Measurements from ENCODE around the gene TPST1. TPM values are rescaled to one million over a fixed set of nuclear protein-coding genes. Genes with fewer than 3 reads are reported as not detected.
A peak's percentile ranks its signal among the peaks of the same experiment; 100 is the strongest.

TPST1 gene
- total RNA-seq, 4 donors from 2014 or later: 5.2 to 20.0 (median 8.2) TPM

DNA sequence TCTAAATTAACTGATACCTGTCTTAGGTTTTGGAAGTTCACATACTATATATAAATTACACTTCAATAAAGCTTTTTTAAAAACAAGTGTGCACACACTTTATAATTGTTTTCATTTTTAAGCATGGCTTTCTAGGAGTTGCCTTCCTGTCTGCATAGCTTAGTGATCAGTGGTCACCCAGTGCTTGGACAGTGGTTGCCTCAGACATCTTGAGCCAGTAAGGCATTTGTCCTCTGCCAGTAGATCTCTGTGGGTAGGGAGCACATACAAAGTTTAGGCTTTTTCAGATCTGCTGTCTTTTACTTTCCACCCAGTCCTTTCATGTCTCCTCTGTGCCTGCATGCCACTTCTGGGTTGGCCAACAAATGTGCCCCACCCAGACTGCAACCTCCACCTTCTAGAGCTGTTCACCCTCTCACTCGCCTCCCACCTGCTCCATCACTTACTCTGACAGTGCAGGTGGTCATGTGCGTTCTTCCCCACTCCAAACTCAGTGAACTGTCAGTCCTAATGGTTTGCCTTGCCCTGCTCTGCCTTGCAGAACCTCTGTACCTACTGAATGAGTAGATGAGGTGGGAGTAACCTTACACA is 31.7 kb downstream of the TPST1 start:
- Histone ChIP-seq H3K27me3 (no peaks in the 10 kb centered on the region), H3K27ac (no peak overlapping the region), H3K36me3 (no peaks in the 10 kb centered on the region), H3K4me3 (no peak overlapping the region), H3K9me3 (no peaks in the 10 kb centered on the region), H3K4me1 (peaks cover 9% of the 10 kb centered on the region)
- WGBS: 95% methylated on average over 2 of the region's 2 CpGs
- DNase-seq (ENCODE audit: low spot score in 2 of 2): no peak
- TF ChIP-seq, protein P1, sequence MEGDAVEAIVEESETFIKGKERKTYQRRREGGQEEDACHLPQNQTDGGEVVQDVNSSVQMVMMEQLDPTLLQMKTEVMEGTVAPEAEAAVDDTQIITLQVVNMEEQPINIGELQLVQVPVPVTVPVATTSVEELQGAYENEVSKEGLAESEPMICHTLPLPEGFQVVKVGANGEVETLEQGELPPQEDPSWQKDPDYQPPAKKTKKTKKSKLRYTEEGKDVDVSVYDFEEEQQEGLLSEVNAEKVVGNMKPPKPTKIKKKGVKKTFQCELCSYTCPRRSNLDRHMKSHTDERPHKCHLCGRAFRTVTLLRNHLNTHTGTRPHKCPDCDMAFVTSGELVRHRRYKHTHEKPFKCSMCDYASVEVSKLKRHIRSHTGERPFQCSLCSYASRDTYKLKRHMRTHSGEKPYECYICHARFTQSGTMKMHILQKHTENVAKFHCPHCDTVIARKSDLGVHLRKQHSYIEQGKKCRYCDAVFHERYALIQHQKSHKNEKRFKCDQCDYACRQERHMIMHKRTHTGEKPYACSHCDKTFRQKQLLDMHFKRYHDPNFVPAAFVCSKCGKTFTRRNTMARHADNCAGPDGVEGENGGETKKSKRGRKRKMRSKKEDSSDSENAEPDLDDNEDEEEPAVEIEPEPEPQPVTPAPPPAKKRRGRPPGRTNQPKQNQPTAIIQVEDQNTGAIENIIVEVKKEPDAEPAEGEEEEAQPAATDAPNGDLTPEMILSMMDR (IDR thresholded peaks at IDR 0.05): no peak
- TF ChIP-seq EP300 (IDR thresholded peaks at IDR 0.05): no peak
- no peak for TF ChIP-seq POLR2AphosphoS5 (IDR thresholded peaks at IDR 0.05)
- TF ChIP-seq POLR2A (IDR thresholded peaks at IDR 0.05): no peak

DNA sequence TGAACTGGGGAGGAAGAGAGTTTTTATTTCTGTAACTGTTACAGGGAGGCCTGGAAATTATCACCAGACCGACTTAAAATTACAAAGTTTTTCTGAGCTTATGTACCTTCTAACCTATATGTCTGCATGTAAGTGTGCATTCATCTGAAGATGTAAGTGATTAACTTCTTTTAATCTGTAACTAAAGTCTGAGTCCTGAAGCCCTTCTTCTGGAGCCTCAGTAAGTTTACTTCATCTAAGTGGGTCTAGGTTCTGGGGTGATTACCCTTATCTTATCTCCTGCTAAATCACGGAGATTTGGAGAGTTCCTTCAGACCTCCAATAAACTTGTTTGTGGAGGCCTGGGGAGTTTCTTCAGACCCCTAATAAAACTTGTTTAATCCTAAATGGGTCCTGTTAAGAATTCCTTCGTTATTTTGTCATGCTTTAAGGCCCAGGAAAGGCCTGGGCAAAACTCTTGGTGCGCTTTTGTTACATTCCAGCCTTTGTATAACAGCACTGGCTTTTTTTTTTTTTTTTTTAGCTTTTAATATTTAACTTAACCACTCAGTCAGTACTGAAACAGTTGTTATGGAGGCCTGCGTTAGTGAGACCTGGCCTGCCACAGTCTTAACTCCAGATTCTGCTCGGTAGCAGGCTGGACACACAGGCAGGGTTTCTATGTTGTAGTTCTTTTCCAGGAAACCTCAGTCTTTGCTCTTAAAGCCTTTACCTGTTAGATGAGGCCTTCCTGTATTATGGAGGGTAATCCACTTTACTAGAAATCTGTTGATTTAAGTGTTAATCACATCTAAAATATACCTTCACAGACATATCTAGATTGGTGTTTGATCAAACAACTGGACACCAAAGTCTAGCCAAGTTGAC is 33.0 kb downstream of the TPST1 start:
- H3K9me3 ChIP-seq: no peaks in the 10 kb centered on the region
- TF ChIP-seq EP300 (IDR thresholded peaks at IDR 0.05): no peak
- no peak for TF ChIP-seq POLR2AphosphoS5 (IDR thresholded peaks at IDR 0.05)
- TF ChIP-seq, protein P1 (IDR thresholded peaks at IDR 0.05): no peak
- no peak for TF ChIP-seq POLR2A (IDR thresholded peaks at IDR 0.05)
- peaks cover 9% of the 10 kb centered on the region for H3K4me1 ChIP-seq
- no peak overlapping the region for H3K4me3 ChIP-seq
- no peaks in the 10 kb centered on the region for H3K27me3 ChIP-seq
- 69% methylated on average over 6 of the region's 6 CpGs for WGBS
- H3K27ac ChIP-seq: peak overlapping the region; percentile 24
- no peaks in the 10 kb centered on the region for H3K36me3 ChIP-seq
- no peak for DNase-seq (ENCODE audit: low spot score in 2 of 2)

DNA sequence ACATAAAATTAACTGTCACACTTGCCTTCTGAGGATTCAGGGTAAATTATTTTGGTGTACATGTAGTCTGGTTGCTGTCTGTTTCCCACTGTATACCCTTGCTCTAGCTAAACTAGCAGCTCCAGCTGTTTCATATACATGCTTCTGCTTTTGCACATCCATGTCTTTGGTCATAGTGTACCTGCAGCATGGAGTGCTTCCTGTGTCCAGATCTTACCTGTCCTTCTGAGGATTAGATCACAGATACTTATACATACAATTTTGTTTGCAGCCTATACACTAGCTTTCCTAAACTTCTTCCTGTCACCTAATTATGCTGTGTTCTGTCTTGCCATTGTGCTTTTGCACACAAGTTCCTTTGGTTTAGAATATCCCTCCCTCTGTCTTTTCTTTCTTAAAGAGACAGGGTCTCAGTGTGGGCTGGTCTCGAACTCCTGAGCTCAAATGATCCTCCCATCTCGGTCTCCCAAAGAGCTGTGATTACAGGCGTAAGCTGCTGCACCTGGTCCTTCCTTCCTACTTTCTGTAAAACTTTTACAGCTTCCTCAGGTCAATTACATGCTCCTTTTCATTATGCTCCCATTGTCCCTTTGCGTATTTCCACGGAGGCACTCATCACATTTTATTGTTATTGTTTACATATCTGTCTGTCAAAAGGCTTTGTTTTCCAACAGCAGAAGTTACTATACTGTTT is 33.8 kb downstream of the TPST1 start:
- H3K4me1 ChIP-seq: peaks cover 9% of the 10 kb centered on the region
- TF ChIP-seq POLR2AphosphoS5 (IDR thresholded peaks at IDR 0.05) (no peak), EP300 (IDR thresholded peaks at IDR 0.05) (no peak)
- whole genome bisulfite sequencing: 64% methylated on average over 5 of the region's 5 CpGs
- no peaks in the 10 kb centered on the region for H3K36me3 ChIP-seq
- H3K4me3 ChIP-seq: no peak overlapping the region
- no peaks in the 10 kb centered on the region for H3K27me3 ChIP-seq
- H3K27ac ChIP-seq: peak overlapping the region; percentile 24
- DNase-seq (ENCODE audit: low spot score in 2 of 2): no peak
- no peaks in the 10 kb centered on the region for H3K9me3 ChIP-seq

DNA sequence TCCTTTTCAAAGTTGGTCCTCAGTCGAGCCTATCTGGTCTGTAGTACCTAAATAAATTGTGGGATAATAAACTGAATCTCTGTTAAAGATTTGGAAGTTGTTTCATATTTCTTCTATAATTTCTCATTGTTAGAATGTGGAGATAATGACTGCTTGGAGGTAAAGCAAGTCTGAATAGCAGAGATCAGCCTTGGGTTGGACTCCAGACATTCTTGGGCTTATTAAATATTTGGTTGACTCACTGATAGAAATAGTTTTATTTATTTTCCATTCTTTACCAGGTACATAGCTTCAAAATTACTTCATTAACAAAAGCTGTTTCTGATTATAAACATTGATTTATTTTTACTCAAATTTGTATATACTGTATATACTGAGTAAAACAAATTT is 34.3 kb downstream of the TPST1 start:
- no peak for DNase-seq (ENCODE audit: low spot score in 2 of 2)
- Histone ChIP-seq H3K4me1 (peaks cover 9% of the 10 kb centered on the region), H3K27ac (no peak overlapping the region), H3K9me3 (no peaks in the 10 kb centered on the region), H3K36me3 (no peaks in the 10 kb centered on the region), H3K27me3 (no peaks in the 10 kb centered on the region), H3K4me3 (no peak overlapping the region)
- no peak for TF ChIP-seq POLR2A (IDR thresholded peaks at IDR 0.05)
- TF ChIP-seq EP300 (IDR thresholded peaks at IDR 0.05): no peak
- no peak for TF ChIP-seq POLR2AphosphoS5 (IDR thresholded peaks at IDR 0.05)
- TF ChIP-seq, protein P1 (IDR thresholded peaks at IDR 0.05): no peak
- 76% methylated on average over 1 of the region's 1 CpG for WGBS

GRCh38 chr7:66245008-66245407 is 39.9 kb downstream of the TPST1 start:
- WGBS: 88% methylated on average over 2 of the region's 2 CpGs
- Histone ChIP-seq H3K9me3 (no peaks in the 10 kb centered on the region), H3K27ac (no peak overlapping the region), H3K4me1 (no peaks in the 10 kb centered on the region), H3K4me3 (no peak overlapping the region), H3K36me3 (no peaks in the 10 kb centered on the region), H3K27me3 (no peaks in the 10 kb centered on the region)
- TF ChIP-seq POLR2AphosphoS5 (IDR thresholded peaks at IDR 0.05): no peak
- no peak for DNase-seq (ENCODE audit: low spot score in 2 of 2)
